GM19193 (cell line): ENCODE data around the gene FCER2.
A peak's percentile ranks its signal among the peaks of the same experiment; 100 is the strongest.

Source experiments
- POLR2A ChIP-seq: IDR thresholded peaks from 4 replicates; pipeline ENCODE4 v1.6.1; 2011; ENCODE audit not compliant: insufficient read depth, insufficient read length; ENCODE audit errors: extremely low read depth

The FCER2 gene

GRCh38 chr19:7710616-7711015, 8.7 kb upstream of the FCER2 start:
- TF ChIP-seq POLR2A: no peak

GRCh38 chr19:7709932-7710460, 8.1 kb upstream of the FCER2 start:
- TF ChIP-seq POLR2A: no peak

- no peak for TF ChIP-seq POLR2A
Measured at GRCh38 chr19:7706955-7707456, 5.1 kb upstream of the FCER2 start.

- no peak for TF ChIP-seq POLR2A
Measured at GRCh38 chr19:7706188-7706954, 4.4 kb upstream of the FCER2 start.

- TF ChIP-seq POLR2A: no peak
Measured at GRCh38 chr19:7705387-7706187, 3.7 kb upstream of the FCER2 start.

GRCh38 chr19:7704280-7705060, 2.5 kb upstream of the FCER2 start:
- TF ChIP-seq POLR2A: no peak

GRCh38 chr19:7703332-7703731, 1.4 kb upstream of the FCER2 start:
- no peak for TF ChIP-seq POLR2A

GRCh38 chr19:7701049-7701653, 780 bp downstream of the FCER2 start:
- no peak for TF ChIP-seq POLR2A

- peak; percentile 16 for TF ChIP-seq POLR2A
Measured at GRCh38 chr19:7699417-7700401, 2.2 kb downstream of the FCER2 start.

GRCh38 chr19:7699003-7699402, 2.9 kb downstream of the FCER2 start:
- peak; percentile 28 for TF ChIP-seq POLR2A

- no peak for TF ChIP-seq POLR2A
Measured at GRCh38 chr19:7698583-7698982, 3.3 kb downstream of the FCER2 start.

- TF ChIP-seq POLR2A: no peak
Measured at GRCh38 chr19:7697721-7698287, 4.1 kb downstream of the FCER2 start.

- no peak for TF ChIP-seq POLR2A
Measured at GRCh38 chr19:7694499-7694898, 7.4 kb downstream of the FCER2 start.
